ENCODE data around the gene RIN1. TPM values are rescaled to one million over a fixed set of nuclear protein-coding genes. Genes with fewer than 3 reads are reported as not detected.

RIN1 gene
- polyA plus RNA-seq, 3 donors: 6.1 to 15.4 (median 7.6) TPM

DNA sequence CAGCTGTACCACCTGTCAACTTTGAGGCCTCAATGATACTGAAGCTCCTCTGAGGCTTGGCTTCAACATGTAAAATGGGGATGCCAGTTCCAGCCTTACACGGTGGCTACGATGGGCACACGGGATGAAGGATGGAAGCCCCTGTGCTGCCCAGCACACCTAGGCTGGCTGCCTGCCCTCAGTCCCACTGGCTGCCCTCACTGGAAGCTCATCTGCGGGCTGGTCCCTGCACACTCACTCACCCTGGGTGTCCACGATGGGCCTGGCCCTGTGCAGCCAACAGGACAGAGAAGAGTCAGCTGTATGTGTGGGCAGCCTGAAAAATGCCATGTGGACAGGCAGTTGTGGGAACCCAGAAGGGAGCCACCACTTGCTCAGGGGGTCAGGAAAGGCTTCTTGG, 49.5 kb downstream of the RIN1 start:
- Histone ChIP-seq H2AFZ (ENCODE audit: insufficient read depth, low read depth, low read length, poor library complexity, severe bottlenecking) (no peak overlapping the region), H3K9me3 (replicated peaks in 1 of 2; ENCODE audit: control insufficient read depth in 1 of 2, insufficient read depth in 1 of 2, low read length in 2 of 2) (peaks cover 0 to 6% of the 10 kb centered on the region in 2 donors), H3K79me2 (ENCODE audit: insufficient read depth, low read length) (no peaks in the 10 kb centered on the region), H3K4me3 (replicated peaks in 1 of 3; ENCODE audit: low read depth in 2 of 3, low read length in 3 of 3) (no peak overlapping the region), H3K36me3 (replicated peaks in 1 of 2; ENCODE audit: control insufficient read depth in 1 of 2, insufficient read depth in 2 of 2, low read length in 2 of 2) (peaks cover 3 to 14% of the 10 kb centered on the region in 2 donors), H3K27me3 (ENCODE audit: control insufficient read depth in 2 of 2, insufficient read depth in 2 of 2, low read length in 2 of 2) (peaks cover 18 to 21% of the 10 kb centered on the region in 2 donors), H3K4me1 (ENCODE audit: control insufficient read depth in 1 of 2, insufficient read depth in 2 of 2, low read length in 2 of 2) (peaks cover 35 to 50% of the 10 kb centered on the region in 2 donors), H4K20me1 (ENCODE audit: insufficient read depth, low read length) (peaks cover 23% of the 10 kb centered on the region), H3K4me2 (replicated peaks; ENCODE audit: extremely low read depth, low read length, poor library complexity, severe bottlenecking) (no peak overlapping the region), H3K9ac (ENCODE audit: insufficient read depth, low read length, poor library complexity, severe bottlenecking) (no peak overlapping the region), H3K27ac (ENCODE audit: low read depth in 1 of 2, low read length in 2 of 2) (no peak overlapping the region)
- intact Hi-C loops (cut with micrococcal nuclease): no loop called here
- WGBS (ENCODE audit: insufficient coverage): 98% methylated on average over 5 of the region's 5 CpGs
- DNase-seq: no peak
- TF ChIP-seq, protein P1, sequence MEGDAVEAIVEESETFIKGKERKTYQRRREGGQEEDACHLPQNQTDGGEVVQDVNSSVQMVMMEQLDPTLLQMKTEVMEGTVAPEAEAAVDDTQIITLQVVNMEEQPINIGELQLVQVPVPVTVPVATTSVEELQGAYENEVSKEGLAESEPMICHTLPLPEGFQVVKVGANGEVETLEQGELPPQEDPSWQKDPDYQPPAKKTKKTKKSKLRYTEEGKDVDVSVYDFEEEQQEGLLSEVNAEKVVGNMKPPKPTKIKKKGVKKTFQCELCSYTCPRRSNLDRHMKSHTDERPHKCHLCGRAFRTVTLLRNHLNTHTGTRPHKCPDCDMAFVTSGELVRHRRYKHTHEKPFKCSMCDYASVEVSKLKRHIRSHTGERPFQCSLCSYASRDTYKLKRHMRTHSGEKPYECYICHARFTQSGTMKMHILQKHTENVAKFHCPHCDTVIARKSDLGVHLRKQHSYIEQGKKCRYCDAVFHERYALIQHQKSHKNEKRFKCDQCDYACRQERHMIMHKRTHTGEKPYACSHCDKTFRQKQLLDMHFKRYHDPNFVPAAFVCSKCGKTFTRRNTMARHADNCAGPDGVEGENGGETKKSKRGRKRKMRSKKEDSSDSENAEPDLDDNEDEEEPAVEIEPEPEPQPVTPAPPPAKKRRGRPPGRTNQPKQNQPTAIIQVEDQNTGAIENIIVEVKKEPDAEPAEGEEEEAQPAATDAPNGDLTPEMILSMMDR (IDR thresholded peaks at IDR 0.05): no peak
- peaks cover 42% of the 10 kb centered on the region for H3K4me1 Mint-ChIP-seq
- H3K9me3 Mint-ChIP-seq: peaks cover 0 to 4% (median 0%) of the 10 kb centered on the region in 7 donors
- H3K36me3 Mint-ChIP-seq: peaks cover 9 to 17% of the 10 kb centered on the region in 2 donors
- peaks cover 18 to 24% (median 22%) of the 10 kb centered on the region in 3 donors for H3K27me3 Mint-ChIP-seq (ENCODE audit: low read depth in 3 of 3)
- H3K27ac Mint-ChIP-seq: no peak overlapping the region
- H3K4me3 Mint-ChIP-seq: no peak overlapping the region

DNA sequence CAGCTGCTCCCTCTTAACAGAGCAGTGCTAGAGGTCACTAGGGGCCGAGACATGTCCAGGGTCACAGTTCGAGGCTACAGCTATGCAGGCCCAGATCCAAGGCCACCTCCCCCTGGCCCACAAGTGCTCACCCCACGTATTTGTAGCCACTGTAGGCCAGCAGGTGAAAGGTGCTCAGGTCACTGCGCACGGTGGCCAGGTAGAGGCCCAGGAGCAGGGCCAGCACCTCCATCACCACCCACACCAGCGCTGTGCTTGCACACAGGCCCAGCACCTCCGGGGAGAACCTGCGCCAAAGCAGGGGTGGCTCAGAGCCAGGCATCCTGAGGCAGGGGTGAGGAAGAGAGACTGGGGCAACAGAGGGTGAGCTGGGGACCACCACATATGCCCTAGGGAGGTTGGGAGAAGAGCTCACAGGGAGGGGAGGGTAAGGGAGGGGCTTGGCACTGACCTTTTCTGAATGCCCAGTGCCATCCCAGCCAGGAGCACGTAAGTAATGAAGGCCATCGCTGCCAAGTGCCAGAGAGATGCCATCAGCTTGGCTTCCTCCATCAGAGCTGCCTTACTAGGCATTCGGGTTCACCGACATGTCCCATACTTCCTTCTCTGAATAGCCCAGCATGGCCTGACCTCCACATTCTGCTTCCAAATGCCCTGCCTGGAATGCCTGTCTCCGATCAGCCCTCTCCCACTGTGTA, 50.8 kb downstream of the RIN1 start:
- H3K79me2 ChIP-seq (ENCODE audit: insufficient read depth, low read length): no peaks in the 10 kb centered on the region
- no peak overlapping the region for H2AFZ ChIP-seq (ENCODE audit: insufficient read depth, low read depth, low read length, poor library complexity, severe bottlenecking)
- no peak overlapping the region for H3K27ac ChIP-seq (ENCODE audit: low read depth in 1 of 2, low read length in 2 of 2)
- no peak overlapping the region for H3K9ac ChIP-seq (ENCODE audit: insufficient read depth, low read length, poor library complexity, severe bottlenecking)
- peaks cover 7 to 9% of the 10 kb centered on the region in 2 donors for H3K27me3 ChIP-seq (ENCODE audit: control insufficient read depth in 2 of 2, insufficient read depth in 2 of 2, low read length in 2 of 2)
- H3K9me3 Mint-ChIP-seq: peaks cover 0 to 3% (median 0%) of the 10 kb centered on the region in 7 donors
- no peak overlapping the region for H3K4me3 ChIP-seq (replicated peaks in 1 of 3; ENCODE audit: low read depth in 2 of 3, low read length in 3 of 3)
- no peaks in the 10 kb centered on the region for H3K9me3 ChIP-seq (replicated peaks in 1 of 2; ENCODE audit: control insufficient read depth in 1 of 2, insufficient read depth in 1 of 2, low read length in 2 of 2)
- peaks cover 33 to 46% of the 10 kb centered on the region in 2 donors for H3K4me1 ChIP-seq (ENCODE audit: control insufficient read depth in 1 of 2, insufficient read depth in 2 of 2, low read length in 2 of 2)
- TF ChIP-seq, protein P1 (IDR thresholded peaks at IDR 0.05): no peak
- peaks cover 13 to 21% (median 14%) of the 10 kb centered on the region in 3 donors for H3K27me3 Mint-ChIP-seq (ENCODE audit: low read depth in 3 of 3)
- H3K4me3 Mint-ChIP-seq: no peak overlapping the region
- H3K27ac Mint-ChIP-seq: no peak overlapping the region
- intact Hi-C loops (cut with micrococcal nuclease): no loop called here
- H3K4me2 ChIP-seq (replicated peaks; ENCODE audit: extremely low read depth, low read length, poor library complexity, severe bottlenecking): no peak overlapping the region
- 96% methylated on average over 10 of the region's 13 CpGs for WGBS (ENCODE audit: insufficient coverage)
- H3K36me3 Mint-ChIP-seq: peaks cover 9 to 17% of the 10 kb centered on the region in 2 donors
- peaks cover 25% of the 10 kb centered on the region for H4K20me1 ChIP-seq (ENCODE audit: insufficient read depth, low read length)
- no peak for DNase-seq
- peaks cover 42% of the 10 kb centered on the region for H3K4me1 Mint-ChIP-seq
- peaks cover 3 to 14% of the 10 kb centered on the region in 2 donors for H3K36me3 ChIP-seq (replicated peaks in 1 of 2; ENCODE audit: control insufficient read depth in 1 of 2, insufficient read depth in 2 of 2, low read length in 2 of 2)

Measured in CD14-positive monocyte (primary cell).